ENCODE results near the gene EDIL3.

GRCh38 chr5:84072339-84072738 lies 312.3 kb downstream of the EDIL3 start:
- TF ChIP-seq CTCF (IDR thresholded peaks at IDR 0.05): no peak
- TF ChIP-seq EP300 (IDR thresholded peaks at IDR 0.05): no peak
- no peak for TF ChIP-seq POLR2AphosphoS5 (IDR thresholded peaks at IDR 0.05)
- no peak for TF ChIP-seq POLR2A (IDR thresholded peaks at IDR 0.05)

Measured in suprapubic skin (tissue), 4 donors.